Smooth muscle cell (in vitro differentiated cells): ENCODE data around the gene NPHP4. TPM values are rescaled to one million over a fixed set of nuclear protein-coding genes. Genes with fewer than 3 reads are reported as not detected.

ENCODE experiments used
- DNase-seq: peaks from one replicate; lab custom pipeline; 2025; ENCODE audit not compliant: unreplicated experiment; lab: John Stamatoyannopoulos, UW
- H2AFZ ChIP-seq: fragments of 200-600 bp; sonication (generic); 2 replicates; pipeline ENCODE4 v1.6.0; 2016; ENCODE audit warnings: antibody characterized with exemption, low read depth, mild to moderate bottlenecking
- H3F3A ChIP-seq: fragments of 200-600 bp; sonication (generic); 2 replicates; pipeline ENCODE4 v1.6.0; 2017; ENCODE audit warnings: antibody characterized with exemption, low read depth
- H3K27ac ChIP-seq: fragments of 200-600 bp; sonication (generic); 2 replicates; pipeline ENCODE4 v1.5.1; 2016; ENCODE audit warnings: low read depth, mild to moderate bottlenecking
- H3K27me3 ChIP-seq: fragments of 200-600 bp; sonication (generic); 2 replicates; pipeline ENCODE4 v1.6.1; 2016; ENCODE audit warnings: low read depth, mild to moderate bottlenecking
- H3K36me3 ChIP-seq: fragments of 200-600 bp; sonication (generic); 2 replicates; pipeline ENCODE4 v1.5.1; 2016; ENCODE audit warnings: low read depth
- H3K4me1 ChIP-seq: fragments of 200-600 bp; sonication (generic); 2 replicates; pipeline ENCODE4 v1.5.1; 2016; ENCODE audit warnings: low read depth
- H3K4me2 ChIP-seq: fragments of 200-600 bp; sonication (generic); 2 replicates; pipeline ENCODE4 v1.6.0; 2016; ENCODE audit warnings: mild to moderate bottlenecking
- H3K4me3 ChIP-seq: fragments of 200-600 bp; sonication (generic); 2 replicates; pipeline ENCODE4 v1.5.1; 2016; ENCODE audit warnings: mild to moderate bottlenecking
- H3K79me2 ChIP-seq: fragments of 200-600 bp; sonication (generic); 2 replicates; pipeline ENCODE4 v1.6.0; 2016; ENCODE audit warnings: low read depth, mild to moderate bottlenecking
- H3K9ac ChIP-seq: fragments of 200-600 bp; sonication (generic); 2 replicates; pipeline ENCODE4 v1.6.0; 2016; ENCODE audit warnings: low read depth
- H3K9me3 ChIP-seq: fragments of 200-600 bp; sonication (generic); replicated peaks from 2 replicates; pipeline ENCODE4 v1.5.1; 2016; ENCODE audit warnings: low read depth
- H4K20me1 ChIP-seq: fragments of 200-600 bp; sonication (generic); 2 replicates; pipeline ENCODE4 v1.6.0; 2016; ENCODE audit warnings: low read depth
- CTCF ChIP-seq: fragments of 200-600 bp; sonication (generic); IDR thresholded peaks from 2 replicates; pipeline ENCODE4 v1.5.1; 2017; ENCODE audit warnings: borderline replicate concordance, mild to moderate bottlenecking, antibody characterized with exemption; ENCODE audit not compliant: insufficient read depth, poor library complexity, severe bottlenecking
- WGBS: methylation state at CpG from one replicate; pipeline ENCODE4 v1.1.7; 2016; ENCODE audit warnings: low lambda C conversion rate; 5-methylcytosine and 5-hydroxymethylcytosine counted together
- polyA plus RNA-seq: library from polyadenylated mRNA; unstranded; fragments of >200 nt; fragmentation: Nextera tagmentation; extraction: Ambion mirVana; gene quantifications from 2 replicates; pipeline ENCODE4 v1.2.1, GENCODE V29; 2016
- total RNA-seq: library from RNA; depleted of rRNA; stranded (reverse); fragments of >200 nt; gene quantifications from 2 replicates; pipeline ENCODE4 v1.2.3, GENCODE V29; 2014

The NPHP4 gene
- total and polyA plus RNA-seq, 2 experiments from 2014 or later: 5.4 to 8.4 TPM

DNA sequence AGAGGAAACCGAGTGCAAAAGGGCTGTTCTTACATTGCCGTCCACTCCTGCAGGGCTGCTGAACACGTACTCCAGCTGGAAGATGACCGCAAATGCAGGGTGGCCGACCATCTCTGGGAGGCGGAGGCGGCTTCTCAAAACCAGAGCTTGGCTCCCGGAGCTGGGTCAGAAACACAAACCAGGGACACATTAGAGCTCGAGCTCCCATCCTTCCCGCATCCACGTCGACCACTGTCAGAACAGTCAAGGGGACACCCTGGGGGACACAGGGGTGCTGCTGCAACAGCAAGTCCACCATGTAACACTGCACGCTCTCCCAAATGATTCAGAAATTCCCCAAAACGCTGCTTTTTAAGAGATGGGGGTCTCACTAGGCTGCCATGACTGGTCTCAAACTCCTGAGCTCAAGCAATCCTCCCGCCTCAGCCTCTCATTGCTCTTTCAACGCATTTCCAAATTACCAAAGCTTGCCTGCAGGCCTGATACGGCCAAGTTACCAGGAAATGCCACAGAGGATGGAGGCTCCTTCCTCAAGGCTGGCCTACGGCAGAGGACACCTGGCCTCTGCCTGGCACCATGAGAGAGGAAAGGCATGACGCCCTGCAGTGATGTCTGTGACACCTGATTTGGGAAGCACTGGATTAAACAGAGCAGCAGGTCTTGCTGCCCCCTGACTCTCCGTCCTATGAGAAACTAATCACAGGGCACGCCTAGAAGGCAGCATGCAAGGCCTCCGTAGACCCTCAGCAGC lies 45.0 kb downstream of the NPHP4 start:
- Histone ChIP-seq H3K4me2 (no peak overlapping the region), H3F3A (no peaks in the 10 kb centered on the region), H3K27ac (no peak overlapping the region), H3K79me2 (no peaks in the 10 kb centered on the region), H3K9me3 (no peaks in the 10 kb centered on the region), H3K4me1 (no peaks in the 10 kb centered on the region), H4K20me1 (no peaks in the 10 kb centered on the region), H3K27me3 (no peaks in the 10 kb centered on the region), H3K36me3 (no peaks in the 10 kb centered on the region), H3K4me3 (no peak overlapping the region), H3K9ac (no peak overlapping the region), H2AFZ (no peak overlapping the region)
- TF ChIP-seq CTCF: no peak
- 95% methylated on average over 21 of the region's 22 CpGs for WGBS
- DNase-seq: no peak

GRCh38 chr1:5945445-5945844 lies 46.8 kb downstream of the NPHP4 start:
- H3K4me3 ChIP-seq: no peak overlapping the region
- no peak overlapping the region for H2AFZ ChIP-seq
- H3K4me1 ChIP-seq: no peaks in the 10 kb centered on the region
- WGBS: 95% methylated on average over 14 of the region's 14 CpGs
- H3F3A ChIP-seq: no peaks in the 10 kb centered on the region
- H4K20me1 ChIP-seq: no peaks in the 10 kb centered on the region
- H3K9ac ChIP-seq: no peak overlapping the region
- no peak for TF ChIP-seq CTCF
- H3K27ac ChIP-seq: no peak overlapping the region
- H3K36me3 ChIP-seq: no peaks in the 10 kb centered on the region
- no peaks in the 10 kb centered on the region for H3K27me3 ChIP-seq
- no peaks in the 10 kb centered on the region for H3K79me2 ChIP-seq
- DNase-seq: no peak
- no peaks in the 10 kb centered on the region for H3K9me3 ChIP-seq
- H3K4me2 ChIP-seq: no peak overlapping the region

GRCh38 chr1:5944843-5945167 lies 47.4 kb downstream of the NPHP4 start:
- no peaks in the 10 kb centered on the region for H3K79me2 ChIP-seq
- H3K9me3 ChIP-seq: no peaks in the 10 kb centered on the region
- no peaks in the 10 kb centered on the region for H3K4me1 ChIP-seq
- no peak for TF ChIP-seq CTCF
- H3K36me3 ChIP-seq: no peaks in the 10 kb centered on the region
- DNase-seq: no peak
- H3K9ac ChIP-seq: no peak overlapping the region
- 93% methylated on average over 12 of the region's 12 CpGs for WGBS
- no peaks in the 10 kb centered on the region for H3K27me3 ChIP-seq
- H3K4me3 ChIP-seq: no peak overlapping the region
- H4K20me1 ChIP-seq: no peaks in the 10 kb centered on the region
- H3K4me2 ChIP-seq: no peak overlapping the region
- no peak overlapping the region for H3K27ac ChIP-seq
- H3F3A ChIP-seq: no peaks in the 10 kb centered on the region
- H2AFZ ChIP-seq: no peak overlapping the region
